SK-N-DZ (cell line): Measurements from ENCODE around the gene PKN1.
A peak's percentile ranks its signal among the peaks of the same experiment; 100 is the strongest.
"Not testable (repeated sequence)": the region's sequence is repeated elsewhere in the genome, so short reads cannot be mapped to it uniquely, and the experiment has no call there.

Experiments
- DNase-seq: peaks from one replicate; pipeline ENCODE4 v3.0.0-alpha.2; 2015; ENCODE audit warnings: low spot score

PKN1 gene

DNA sequence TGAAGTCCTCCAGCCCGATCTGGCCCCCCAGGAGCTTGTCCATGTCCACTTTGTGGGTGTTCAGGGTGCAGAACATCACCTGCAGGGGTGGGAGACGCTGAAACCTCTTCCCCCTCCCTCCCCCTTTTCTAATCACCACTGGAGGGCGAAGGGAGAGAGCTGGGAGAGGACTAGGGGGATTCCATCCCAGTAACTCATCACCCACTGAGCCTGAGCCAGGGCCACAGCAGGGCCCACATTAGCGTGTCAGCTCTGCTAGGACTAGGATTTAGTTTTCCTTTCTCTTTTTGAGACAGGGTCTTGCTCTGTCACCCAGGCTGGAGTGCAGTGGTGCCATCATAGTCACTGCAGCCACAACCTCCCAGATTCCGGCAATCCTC is 47.6 kb downstream of the PKN1 start:
- no peak for DNase-seq

DNA sequence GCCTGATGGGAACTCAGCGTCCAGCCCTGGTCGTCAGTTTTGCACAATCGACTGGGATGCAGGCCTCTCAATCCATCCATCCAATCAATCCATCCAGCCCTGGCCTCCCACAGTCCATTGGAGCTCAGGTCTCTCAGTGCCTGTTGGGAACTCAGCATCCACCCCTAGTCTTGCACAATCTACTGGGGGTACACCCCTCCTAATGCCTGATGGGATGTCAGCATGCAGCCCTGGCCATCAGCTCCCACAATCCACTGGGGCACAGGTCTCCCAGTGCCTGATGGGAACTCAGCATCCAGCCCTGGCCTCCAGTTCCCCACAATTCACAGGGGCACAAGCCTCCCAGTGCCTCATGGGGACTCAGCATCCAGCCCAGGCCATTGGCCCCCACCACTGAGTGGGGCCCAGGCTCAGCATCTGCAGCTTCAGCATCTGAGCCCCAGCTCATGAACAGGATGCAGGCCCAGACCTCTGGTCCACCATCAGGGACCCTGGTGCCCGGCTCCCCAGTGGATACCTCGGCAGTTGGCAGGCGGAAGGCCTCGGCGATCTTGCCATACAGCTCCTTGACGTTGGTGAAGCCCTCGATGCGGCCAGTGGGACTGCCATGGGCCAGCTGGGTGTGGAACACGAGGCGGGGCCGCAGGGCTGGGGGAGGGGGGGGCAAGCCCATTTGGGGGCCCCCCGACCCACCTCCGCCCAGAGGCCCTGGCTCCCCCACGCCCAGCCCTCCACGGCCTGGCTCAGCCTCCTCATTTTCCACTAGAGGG is 49.3 kb downstream of the PKN1 start:
- DNase-seq: no peak

DNA sequence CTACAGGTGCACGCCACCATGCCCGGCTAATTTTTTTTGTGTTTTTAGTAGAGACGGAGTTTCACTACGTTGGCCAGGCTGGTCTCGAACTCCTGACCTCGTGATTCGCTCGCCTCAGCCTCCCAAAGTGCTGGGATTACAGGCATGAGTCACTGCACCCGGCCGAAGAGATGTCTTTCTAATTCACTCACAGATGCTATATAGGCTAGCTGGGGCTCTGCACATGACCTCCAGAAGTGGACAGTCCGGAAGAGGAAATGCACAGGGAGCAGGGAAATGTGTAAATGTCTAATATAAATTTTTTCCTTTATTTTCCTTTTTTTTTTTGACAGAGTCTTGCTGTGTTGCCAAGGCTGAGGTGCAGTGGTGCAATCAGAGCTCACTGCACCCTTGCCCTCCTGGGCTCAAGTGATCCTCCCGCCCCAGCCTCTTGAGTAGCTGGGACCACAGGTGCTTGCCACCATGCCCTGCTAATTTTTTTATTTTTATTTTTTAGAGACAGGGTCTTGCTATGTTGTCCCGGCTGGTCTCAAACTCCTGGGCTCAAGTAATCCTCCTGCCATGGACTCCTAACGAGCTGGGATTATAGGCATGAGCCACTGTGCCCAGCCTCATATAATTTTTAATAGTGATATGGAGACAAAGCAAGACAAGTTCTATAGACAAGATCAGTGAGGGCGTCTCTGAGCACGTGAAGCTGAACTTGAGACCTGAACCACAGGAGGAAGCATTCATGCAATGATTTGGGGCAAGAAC is 54.4 kb downstream of the PKN1 start:
- DNase-seq: no peak

DNA sequence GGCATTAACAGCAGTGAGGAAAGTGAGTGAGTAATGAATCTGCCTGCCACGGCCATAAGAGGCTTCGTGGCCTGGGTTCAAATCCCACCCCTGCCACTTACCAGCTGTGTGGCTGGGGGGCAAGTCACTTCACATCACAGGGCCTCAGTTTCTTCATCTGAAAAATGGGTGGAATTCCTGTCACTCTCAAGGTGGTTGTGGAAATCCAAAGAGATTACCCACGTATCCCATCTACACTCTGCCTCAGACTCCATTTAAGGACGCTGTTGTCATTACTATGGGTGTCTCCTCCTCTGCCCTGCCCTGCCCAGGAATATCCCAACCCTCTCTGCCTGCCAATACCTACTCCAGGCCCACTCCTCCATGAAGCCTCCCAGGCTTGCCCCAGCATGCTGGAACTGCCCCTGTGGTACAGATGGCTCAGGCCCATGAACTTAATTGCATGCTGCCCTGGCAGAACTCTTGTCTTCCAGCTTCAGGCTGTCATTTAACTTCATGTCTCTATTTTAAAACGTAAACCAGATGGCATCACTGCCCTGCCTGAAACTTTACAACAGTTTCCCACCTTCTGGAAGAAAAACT is 59.7 kb downstream of the PKN1 start:
- no peak for DNase-seq

DNA sequence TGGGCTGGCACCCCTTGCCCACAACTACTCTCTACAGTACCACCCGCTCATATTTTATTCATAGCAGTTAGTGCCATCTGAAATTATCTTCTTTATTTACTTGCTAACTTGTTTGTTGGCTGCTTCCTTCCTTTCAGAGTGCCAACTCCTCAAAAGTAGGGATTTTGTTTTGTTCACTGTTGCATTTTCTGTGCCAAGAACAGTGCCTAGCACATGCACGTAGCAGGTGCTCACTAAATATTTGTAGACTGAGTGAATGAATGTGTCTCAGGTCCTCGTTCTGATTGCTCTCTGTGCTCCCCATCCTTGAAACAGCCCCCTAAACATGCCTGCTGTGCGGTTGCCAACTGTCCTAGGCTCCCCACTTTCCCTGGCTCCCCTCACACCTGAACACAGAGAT is 61.3 kb downstream of the PKN1 start:
- DNase-seq: no peak

DNA sequence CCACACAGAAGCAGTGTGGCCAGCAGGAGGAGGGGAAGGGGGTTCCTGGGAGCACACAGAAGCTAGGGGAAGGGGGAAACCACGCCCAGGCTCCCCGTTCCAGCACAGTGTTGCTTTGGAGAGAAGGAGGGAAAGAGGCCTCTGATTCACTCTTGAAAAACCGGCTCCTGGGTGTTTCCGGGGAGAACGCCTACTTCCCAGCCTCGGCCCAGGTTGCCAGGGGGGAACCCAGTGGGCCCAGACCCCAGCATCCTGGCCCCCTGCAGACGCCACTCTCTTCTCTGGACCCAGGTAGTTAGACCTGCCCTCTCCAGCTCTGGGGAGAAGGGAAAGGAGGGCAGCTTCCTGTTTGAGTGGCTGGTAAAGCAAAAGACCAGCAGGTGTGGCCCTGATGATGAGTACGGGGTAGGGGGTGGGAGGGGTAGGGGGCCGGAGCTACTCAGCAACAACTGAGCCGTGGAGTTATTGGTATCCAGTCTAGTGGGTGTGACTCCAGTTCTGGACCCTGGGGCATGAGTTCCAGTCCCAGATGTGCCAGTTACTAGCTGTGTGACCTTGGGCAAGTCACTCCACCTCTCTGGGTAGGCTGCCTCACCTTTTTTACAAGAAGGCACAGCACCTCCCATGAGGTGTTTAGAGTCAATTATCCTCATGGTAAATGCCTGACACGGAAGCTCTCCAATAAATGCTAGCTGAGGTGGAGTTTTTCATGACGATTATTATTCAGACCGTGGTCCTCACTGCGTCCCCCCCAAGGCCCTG is 62.0 kb downstream of the PKN1 start:
- no peak for DNase-seq

DNA sequence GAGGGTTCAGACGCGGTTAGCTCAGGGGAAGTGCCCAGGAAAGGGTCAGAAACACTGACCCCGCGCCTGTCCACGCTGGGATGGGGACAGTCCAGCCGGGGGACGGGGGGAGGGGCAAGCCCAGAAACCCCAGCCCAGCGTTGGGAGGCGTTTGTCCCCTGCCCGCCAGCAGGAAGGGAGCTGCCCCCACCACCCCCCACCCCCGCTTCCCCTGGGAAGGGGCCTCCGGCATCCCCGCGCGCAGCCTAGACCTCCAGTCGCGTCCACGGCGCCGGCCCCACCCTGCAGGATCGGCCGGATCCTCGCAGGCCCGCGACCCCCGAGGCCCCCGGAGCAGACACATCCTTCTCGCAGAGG is 62.5 kb downstream of the PKN1 start:
- DNase-seq: no peak

DNA sequence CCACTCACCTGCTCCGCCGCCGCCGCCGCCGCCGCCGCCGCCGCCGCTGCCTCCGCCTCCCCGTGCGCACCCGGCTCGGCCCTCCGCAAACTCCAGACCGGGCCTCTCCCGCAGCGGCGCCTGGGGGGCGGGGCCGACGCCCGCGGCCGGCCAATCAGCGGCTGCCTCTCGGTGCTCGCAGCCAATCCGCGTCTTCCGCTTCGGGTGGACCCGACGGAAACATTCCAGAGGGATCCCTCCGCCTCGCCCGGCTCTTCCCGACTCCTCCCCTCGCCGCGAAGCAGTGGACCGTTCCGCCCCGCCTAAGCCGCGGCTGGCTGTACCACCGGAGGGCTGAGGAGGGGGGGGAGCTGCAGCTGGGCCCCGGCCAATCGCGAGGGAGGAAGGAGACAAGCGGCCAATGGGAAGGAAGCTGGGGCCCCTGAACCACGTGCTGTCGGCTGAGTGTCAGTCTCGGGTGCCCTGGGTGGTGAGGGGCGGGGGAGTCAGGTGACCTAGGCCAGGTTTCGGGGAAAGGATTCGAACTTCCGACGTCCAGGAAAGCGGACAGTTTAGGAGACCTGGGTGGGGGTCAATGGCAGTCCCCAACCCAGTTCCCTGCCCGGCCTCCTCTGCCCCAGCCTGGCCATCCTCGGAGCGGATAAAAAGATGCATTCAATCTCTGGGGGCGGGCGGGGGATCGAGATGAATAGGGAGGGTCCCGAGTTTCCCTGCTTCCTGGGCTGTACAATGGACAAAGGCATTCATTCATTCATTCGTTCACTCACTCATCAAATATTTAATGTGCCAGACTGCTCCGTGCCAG is 63.1 kb downstream of the PKN1 start, which contains the start of gene GIPC1:
GIPC1 (minus strand) TSS at position 99 of the 805 bp plus-strand sequence. CDS start 13,151 bp downstream, outside the sequence.
- DNase-seq: peak; percentile 98

DNA sequence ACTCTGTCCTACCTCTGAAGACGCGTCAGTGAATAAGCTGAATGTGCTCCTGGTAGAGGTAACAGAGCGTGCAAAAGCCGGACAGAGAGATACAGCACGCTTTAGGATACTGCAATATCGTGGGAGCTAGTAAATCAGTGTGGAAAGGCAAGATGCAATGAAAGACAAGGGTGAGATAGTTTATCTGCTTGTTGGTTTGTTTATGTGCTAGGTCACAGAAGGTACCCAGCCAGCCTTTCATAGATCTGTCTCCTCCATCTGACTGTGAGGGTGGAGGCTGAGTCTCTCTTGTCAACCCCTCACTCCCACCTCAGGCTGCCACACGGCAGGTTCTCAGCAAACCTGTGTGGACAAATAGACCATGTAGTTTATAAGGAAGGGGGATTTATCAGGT is 63.7 kb downstream of the PKN1 start:
- DNase-seq: no peak

DNA sequence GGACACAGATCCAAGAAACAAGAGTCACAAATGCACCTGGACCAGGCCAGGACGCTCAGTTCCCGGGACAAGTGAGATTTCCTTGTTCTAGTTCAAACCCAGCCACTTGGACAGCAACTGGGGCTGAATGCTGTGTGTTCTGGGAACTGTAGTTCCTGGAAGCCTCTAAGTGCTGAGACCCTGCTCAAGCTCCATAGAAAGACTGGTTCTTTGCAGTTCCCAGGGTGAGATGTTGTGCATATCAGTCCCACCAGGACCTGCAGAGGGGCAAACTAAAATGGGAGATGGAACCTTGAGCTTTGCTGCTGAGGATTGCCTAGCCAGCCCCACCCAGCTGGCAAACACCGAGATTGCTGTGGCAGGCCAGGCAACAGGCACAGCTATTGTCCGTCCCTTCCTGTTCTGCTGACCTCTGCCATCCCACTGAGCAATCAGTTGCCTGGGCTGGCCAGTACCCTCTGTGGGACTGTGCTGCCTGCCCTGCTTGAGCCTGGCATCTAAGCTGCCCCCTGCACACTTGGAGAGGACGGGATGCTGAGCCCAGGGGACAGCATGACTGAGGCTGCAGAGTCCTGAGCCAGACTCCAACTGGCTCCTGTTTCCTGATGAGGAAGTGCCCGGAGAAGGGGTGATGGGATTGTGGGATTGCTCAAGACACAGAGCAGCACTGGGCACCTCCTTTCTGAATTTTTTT is 64.3 kb downstream of the PKN1 start:
- DNase-seq: peak; percentile 43

DNA sequence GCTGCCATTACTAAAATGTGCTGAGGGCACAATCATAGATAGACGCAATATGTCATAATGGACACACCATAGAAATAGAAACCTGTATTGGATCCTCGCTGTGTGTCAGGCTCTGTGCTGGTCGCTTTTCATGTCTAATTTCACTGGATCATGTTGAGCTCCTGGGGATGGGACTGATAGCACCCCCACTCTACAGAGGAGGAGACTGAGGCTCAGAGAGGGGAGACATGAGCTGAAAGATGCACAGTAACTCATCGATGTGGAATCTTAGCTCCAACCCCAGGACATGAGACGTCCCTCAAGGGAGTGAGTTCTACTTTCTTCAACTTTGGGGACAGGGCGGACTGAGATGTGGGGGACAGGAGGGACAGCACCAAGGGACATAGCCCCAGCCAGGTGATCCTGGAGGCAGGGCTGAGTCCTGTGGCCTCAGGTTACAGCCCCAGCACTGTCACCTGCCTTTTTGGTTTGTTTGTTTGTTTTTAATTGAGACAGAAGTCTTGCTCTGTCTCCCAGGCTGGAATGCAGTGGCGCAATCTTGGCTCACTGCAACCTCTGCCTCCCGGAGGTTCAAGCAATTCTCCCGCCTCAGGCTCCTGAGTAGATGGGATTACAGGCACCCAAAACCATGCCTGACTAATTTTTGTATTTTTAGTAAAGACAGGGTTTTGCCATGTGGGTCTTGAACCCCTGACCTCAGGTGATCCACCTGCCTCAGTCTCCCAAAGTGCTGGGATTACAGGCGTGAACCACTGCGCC is 69.4 kb downstream of the PKN1 start:
- no peak for DNase-seq

DNA sequence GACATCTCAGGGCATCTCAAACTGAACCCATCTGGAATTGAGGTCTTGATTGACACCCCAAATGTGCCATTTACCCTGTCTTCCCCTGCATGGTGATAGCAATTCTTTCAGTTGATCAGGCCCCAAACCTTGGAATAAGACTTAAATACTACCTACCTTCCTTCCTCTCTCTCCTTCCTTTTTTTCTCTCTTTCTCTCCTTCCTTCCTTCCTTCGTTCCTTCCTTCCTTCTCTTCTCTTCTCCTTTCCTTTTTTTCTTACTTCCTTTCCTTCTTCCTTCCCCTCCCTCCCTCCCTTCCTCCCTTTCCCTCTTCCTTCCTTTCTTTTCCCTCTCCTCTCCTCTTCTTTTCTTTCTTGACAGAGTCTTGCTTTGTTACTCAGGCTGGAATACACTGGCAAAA is 70.2 kb downstream of the PKN1 start:
- DNase-seq: no peak

DNA sequence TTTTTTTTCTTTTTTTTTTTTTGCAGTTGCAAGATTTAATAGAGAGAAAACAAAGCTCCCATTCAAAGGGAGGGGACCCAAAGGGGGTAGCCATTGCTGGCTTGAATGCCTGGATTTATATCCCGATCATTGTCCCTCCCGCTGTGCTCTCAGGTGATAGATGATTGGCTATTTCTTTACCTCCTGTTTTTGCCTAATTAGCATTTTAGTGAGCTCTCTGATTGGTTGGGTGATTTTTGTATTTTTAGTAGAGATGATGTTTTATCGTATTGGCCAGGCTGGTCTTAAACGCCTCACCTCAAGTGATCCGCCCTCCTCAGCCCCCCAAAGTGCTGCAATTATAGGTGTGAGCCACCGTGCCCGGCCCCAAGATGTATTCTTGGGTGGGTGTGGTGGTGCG is 71.5 kb downstream of the PKN1 start:
- not testable (repeated sequence) for DNase-seq

DNA sequence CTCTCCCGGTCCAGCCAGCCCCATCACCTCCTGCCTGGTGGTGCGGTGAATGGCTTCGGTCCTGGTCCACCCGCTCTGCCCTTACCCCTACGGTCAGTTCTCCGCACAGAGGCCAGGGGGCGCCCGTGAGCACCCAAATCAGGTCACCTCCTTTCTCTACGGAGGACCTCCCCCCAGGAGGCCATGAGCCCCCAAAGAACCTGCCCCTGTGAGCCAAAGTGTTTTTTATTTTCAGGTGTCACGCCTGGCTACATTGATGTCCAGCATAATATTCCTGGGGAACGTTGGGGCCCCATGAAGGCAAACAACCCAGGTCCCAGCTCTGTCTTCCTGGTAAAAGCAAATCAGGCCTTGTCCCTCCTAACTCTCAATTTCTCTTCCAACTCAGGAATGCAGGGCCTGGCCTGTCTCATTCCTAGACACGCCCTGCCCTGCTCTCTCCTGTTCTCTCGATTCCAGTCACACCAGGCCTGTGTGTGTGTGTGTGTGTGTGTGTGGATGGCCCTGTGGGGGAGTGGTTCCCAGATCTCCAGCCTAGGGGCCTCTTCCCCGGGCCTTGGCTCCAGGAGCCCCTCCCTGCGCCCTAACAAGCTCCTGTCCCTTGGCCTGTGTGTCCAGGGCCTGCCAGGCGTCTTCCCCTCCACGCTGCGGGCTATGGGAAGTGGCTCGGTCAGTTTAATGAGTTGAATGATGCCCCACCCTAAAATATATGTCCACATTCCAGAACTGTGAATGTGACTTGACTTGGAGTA is 72.6 kb downstream of the PKN1 start:
- peak; percentile 66 for DNase-seq

DNA sequence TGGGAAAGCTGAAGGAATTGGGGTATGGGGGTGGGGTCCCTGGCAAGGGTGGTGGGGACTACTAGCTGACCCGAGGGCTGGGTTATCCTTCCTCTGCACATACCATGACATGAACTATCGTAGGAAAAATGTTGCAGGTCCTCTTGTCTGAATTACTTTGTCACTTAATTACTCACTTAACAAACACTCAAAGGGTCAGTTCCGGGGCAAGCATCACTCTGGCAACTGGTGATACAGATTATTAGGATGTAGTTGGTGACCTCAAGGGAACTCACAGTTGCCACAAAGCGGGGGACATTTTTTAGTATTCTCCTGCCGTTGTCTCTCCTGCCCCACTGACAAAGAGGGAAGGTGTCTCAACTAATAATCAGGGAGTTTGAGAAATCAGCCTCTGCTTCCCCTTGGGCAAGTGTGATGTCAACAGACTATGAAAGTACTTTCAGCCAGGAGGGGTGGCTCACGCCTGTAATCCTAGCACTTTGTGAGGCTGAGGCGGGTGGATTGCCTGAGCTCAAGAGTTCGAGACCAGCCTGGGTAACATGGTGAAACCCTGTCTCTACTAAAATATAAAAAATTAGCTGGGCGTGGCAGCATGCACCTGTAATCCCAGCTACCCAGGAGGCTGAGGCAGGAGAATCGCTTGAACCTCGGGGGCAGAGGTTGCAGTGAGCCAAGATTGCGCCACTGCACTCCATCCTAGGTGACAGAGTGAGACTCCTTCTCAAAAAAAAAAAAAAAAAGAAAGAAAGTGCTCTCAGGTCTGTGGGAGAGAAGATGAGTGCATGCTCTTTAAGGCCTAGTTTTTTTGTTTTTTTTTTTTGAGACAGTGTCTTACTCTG is 74.8 kb downstream of the PKN1 start:
- no peak for DNase-seq

DNA sequence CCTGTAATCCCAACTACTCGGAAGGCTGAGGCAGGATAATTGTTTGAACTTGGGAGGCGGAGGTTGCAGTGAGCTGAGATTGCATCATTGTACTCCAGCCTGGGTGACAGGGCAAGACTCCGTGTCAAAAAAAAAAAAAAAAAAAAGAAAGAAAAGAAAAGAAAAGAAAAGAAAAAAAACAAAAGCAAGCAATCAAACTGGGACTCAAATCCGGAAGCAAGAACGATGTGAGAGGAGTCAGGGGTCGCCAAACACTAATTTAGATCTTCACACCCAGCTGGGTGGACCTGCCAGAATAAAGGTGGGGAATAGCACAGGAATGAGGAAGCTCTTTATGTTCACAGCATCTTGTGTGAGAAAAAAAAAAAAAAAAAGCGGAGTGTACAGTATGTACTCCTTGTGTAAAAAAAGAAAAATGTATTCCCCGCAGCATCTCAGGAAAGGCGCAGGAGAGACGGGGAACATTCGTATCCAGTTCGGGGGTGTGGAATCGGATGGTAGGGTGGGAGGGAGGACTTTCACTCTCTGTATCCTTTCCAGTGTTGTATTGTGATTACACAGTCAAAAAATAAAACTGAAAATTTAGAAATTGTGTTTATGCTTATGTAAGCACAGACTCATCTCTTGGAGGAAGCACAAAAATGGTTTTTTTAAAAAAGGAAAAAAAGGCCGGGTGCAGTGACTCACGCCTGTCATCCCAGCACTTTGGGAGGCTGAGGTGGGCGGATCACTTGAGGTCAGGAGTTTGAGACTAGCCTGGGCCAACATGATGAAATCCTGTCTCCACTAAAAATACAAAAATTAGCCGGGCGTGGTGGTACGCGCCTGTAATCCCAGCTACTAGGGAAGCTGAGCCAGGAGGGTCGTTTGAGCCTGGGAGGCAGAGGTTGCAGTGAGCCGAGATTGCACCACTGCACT is 77.5 kb downstream of the PKN1 start:
- no peak for DNase-seq

DNA sequence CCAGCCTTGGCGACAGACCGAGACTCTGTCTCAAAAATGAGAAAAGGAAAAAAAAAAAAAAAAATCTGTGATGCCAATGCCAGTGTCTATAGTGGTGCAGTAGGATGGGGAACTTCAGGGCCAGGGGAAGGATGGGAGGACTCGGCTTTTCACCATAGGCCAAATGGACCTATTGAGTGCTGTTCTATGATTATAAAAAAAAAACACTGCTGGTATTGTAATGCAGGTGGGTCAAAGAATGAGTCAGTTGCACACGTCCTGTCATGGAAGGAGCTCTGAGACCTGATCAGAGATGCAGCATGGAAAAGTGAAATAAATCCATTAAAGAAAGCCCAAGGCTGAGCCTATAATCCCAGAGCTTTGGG is 78.1 kb downstream of the PKN1 start:
- no peak for DNase-seq
